ENCODE data around the gene GCNT2.
"Not testable (repeated sequence)": the region's sequence is repeated elsewhere in the genome, so short reads cannot be mapped to it uniquely, and the experiment has no call there.

Gene GCNT2

GRCh38 chr6:10582774-10583508 lies 61.8 kb downstream of the GCNT2 start:
- DNase-seq, result no peak

GRCh38 chr6:10583509-10583901 lies 62.4 kb downstream of the GCNT2 start:
- no peak for DNase-seq

GRCh38 chr6:10584607-10585006 lies 63.5 kb downstream of the GCNT2 start:
- no peak for DNase-seq

- no peak for DNase-seq
Observed at GRCh38 chr6:10585209-10585845, 64.2 kb downstream of the GCNT2 start.

GRCh38 chr6:10586302-10586701 lies 65.2 kb downstream of the GCNT2 start:
- no peak for DNase-seq

- DNase-seq, result no peak
Observed at GRCh38 chr6:10587656-10588406, 66.7 kb downstream of the GCNT2 start.

- DNase-seq, result no peak
Observed at GRCh38 chr6:10588562-10589428, 67.6 kb downstream of the GCNT2 start.

GRCh38 chr6:10589429-10589727 lies 68.2 kb downstream of the GCNT2 start:
- no peak for DNase-seq

GRCh38 chr6:10589983-10590382 lies 68.8 kb downstream of the GCNT2 start:
- DNase-seq, result no peak

GRCh38 chr6:10591422-10592160 lies 70.4 kb downstream of the GCNT2 start:
- DNase-seq, result no peak

- no peak for DNase-seq
Observed at GRCh38 chr6:10595731-10596664, 74.8 kb downstream of the GCNT2 start.

- DNase-seq, result no peak
Observed at GRCh38 chr6:10597499-10598001, 76.4 kb downstream of the GCNT2 start.

- no peak for DNase-seq
Observed at GRCh38 chr6:10598084-10598960, 77.2 kb downstream of the GCNT2 start.

- no peak for DNase-seq
Observed at GRCh38 chr6:10599046-10599445, 77.9 kb downstream of the GCNT2 start.

- DNase-seq, result not testable (repeated sequence)
Observed at GRCh38 chr6:10600681-10601080, 79.5 kb downstream of the GCNT2 start.

- DNase-seq, result no peak
Observed at GRCh38 chr6:10603219-10603618, 82.1 kb downstream of the GCNT2 start.

- no peak for DNase-seq
Observed at GRCh38 chr6:10609038-10609437, 87.9 kb downstream of the GCNT2 start.

- DNase-seq, result no peak
Observed at GRCh38 chr6:10610289-10610688, 89.1 kb downstream of the GCNT2 start.

GRCh38 chr6:10612161-10612560 lies 91.0 kb downstream of the GCNT2 start:
- DNase-seq, result no peak

- DNase-seq, result no peak
Observed at GRCh38 chr6:10613077-10613476, 91.9 kb downstream of the GCNT2 start.

Data from NCI-H1694 (cell line).